ENCODE measurements around the gene TTLL5.
A peak's percentile ranks its signal among the peaks of the same experiment; 100 is the strongest.

Gene TTLL5

DNA sequence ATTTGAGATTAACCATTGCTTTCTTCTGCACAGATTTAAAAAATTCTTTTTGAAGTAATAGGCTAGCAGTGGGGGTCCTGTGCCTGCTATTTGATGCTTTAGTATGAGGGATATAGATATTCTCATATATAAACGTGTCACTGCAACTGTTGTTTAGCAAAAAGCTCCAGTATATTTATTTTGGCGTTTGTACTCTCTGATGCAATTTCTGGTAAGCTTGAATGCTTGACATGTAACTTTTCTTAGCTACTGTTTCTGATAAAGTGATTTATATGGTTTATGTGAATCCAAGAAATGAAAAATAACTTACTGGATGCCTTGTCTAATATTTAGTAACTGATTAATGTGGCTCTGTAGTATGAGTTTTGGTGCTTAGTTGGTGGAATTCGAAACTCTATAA is 77.1 kb downstream of the TTLL5 start:
- no peak for DNase-seq

- no peak for DNase-seq
Measured at GRCh38 chr14:75742867-75743266, 81.8 kb downstream of the TTLL5 start.

- no peak for DNase-seq
Measured at GRCh38 chr14:75747899-75748298, 86.9 kb downstream of the TTLL5 start.

DNA sequence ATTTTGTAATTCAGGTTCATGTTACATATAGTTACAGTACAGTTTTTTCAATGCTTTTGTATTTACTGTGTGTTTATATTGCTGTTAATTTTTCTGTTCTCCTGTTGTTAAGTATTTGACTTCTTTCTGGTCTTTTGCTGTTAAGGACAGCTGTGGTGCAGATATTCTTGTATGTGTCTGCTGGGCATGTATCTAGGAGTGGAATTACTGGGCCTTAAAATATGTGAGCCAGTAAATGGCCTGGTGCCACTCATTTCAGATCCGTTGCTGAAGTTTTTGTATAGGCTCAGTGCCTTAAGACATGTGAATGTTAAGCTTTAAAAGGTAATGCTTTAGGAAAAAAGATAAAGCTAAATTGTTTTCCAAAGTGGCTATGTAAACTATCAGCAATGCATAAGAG is 87.3 kb downstream of the TTLL5 start:
- DNase-seq, result no peak

- no peak for DNase-seq
Measured at GRCh38 chr14:75751296-75751695, 90.2 kb downstream of the TTLL5 start.

GRCh38 chr14:75752086-75752485 is 91.0 kb downstream of the TTLL5 start:
- DNase-seq, result no peak

GRCh38 chr14:75752907-75753594 is 92.0 kb downstream of the TTLL5 start:
- DNase-seq, result no peak

- no peak for DNase-seq
Measured at GRCh38 chr14:75753696-75754095, 92.7 kb downstream of the TTLL5 start.

DNA sequence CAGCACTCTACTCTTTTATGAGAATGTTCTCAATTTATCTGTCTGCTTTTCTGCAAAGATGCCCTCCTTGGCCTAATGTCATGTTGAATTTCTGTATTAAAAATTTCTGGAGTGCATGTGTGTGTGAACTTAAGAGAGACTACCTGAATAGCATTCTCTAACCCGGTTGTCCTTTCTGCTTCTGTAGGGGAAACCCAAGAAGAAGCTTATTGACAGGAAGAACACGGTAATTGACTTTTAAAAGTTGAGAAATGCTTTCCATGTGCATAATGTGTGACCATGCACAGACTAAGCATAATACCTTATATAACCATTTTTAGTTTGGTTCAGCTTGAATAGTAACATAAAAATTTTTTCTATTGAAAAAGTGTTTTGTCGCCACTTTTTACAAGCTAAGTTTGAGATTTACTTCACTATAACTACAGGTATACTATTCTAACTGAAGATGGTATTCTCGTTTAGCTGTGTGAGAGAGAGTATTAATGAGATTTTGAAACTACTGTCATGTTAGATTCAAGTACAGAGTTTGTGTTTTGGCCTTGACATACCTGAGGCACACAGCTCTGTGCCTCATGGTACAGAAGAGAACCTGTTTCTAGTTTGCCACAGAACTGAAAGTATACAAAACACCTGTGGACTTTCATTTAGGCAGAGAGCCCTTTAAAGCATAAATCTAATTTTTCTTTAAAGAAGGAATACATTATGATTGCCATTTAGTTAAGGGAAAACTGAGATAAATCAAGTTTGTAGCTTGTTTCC is 96.8 kb downstream of the TTLL5 start:
- DNase-seq, result no peak

- DNase-seq, result no peak
Measured at GRCh38 chr14:75764020-75764419, 103.0 kb downstream of the TTLL5 start.

GRCh38 chr14:75769047-75769685 is 108.1 kb downstream of the TTLL5 start:
- DNase-seq, result no peak

DNA sequence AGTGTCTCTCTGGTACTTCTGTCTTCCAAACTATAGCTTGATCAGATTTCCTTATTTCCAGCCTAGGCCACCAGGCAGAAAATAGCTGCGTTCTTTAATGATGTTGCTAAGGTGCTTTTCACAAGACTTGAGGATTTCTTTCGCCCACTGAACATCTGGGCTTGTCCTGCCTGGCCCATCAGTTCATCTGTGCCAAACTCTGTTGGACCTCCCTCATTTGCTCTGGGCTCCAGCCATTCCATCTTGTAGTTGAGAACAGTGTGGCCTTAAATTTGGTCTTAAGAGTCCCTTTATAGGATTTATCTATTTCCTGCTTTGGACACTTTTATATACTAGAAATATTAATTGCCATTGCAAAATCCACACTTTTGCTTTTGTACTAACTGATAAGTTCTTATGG is 109.6 kb downstream of the TTLL5 start:
- DNase-seq, result no peak

DNA sequence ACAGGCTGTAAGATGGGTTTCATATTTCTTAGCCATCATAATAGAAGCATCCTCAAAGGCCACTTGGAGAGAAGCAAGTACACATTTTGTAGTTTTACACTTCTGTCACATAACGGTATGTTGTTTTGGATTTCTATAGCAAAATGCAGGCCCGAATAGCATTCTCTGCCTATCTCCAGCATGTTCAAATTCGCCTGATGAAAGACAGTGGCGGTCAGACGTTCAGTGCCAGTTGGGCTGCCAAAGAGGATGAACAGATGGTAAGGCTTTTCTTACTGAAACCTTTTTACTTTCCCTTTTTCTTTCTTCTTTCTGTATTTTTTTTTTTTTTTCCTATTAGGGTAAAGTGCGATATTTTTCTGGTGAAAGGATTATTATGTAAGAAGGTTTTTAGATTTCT is 110.5 kb downstream of the TTLL5 start:
- no peak for DNase-seq

DNA sequence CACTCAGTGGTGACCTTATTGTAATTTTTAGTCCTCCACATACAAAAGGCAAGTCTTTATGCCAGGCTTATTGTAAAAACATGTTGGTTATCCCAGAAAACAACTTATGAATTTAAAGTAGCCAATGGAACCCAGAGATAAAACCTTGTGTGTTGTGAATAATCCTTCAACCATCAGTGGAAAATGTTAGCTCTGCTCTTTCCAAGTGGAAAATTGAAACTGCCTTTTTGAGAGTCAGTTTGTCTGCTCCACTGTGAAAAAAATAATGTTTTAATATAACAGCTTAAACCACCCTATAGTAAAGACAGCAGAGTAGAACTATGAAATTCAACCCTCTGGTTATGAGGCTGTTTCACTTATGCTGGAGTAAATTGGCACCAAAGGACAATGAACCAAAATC is 112.0 kb downstream of the TTLL5 start:
- no peak for DNase-seq

DNA sequence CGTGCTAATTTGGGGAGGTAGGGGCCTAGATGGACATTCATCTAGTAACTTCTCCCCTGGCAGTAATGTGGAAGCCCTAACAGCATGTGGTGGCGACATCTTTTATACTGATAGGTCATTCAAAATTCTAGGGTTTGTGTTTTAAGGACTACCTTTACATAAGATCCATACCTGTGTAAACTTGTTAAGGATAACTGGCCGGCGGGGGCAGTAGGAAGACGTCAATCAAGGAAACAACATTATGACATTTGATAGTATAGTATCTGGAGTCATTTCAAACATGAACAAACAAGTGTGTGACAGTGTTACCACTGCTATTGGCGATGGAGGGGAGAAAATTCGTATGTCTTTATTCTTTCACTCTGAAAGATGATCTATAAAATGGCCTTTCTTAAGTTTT is 120.0 kb downstream of the TTLL5 start:
- DNase-seq, result no peak

DNA sequence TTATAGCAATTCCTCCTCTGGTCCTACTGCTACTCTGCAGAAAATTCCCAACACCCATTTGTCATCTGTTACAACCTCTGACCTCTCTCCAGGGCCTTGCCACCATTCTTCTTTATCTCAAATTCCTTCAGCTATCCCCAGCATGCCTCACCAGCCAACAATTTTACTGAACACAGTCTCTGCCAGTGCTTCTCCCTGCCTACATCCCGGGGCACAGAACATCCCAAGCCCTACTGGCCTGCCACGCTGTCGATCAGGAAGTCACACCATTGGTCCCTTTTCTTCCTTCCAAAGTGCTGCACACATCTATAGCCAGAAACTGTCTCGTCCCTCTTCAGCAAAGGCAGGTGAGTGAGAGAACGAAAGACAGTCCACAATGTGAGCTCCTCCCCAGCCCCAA is 122.1 kb downstream of the TTLL5 start:
- DNase-seq, result no peak

DNA sequence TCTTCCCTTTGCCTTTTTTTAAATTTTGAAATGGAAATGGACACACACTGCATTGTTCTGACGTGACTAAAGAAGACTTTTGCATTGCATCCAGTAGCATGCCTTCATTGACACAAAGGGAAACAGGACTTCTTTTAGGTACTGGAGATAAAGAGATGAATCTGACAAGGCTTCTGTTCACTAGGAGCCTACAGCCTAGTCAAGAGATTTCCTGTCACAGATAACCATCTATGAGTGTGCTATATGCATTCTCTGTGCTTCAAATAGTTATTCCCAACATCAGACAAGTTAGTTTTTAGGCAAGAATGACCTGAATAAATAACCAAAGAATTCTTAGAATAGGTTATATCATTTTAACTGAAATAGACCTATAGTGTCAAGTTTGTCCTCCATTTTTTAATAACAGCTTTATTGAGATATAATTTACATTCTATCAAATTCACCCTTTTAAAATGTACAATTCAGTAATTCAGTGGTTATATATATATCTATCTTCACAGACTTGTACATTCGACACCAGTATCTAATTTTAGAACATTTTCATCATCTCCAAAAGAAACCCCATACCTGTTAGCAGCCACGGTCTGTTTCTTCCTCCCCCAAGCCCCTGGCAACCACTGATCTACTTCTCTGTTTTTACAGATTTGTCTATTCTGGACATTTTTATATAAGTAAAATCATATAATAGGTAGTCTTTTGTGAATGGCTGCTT is 122.7 kb downstream of the TTLL5 start:
- no peak for DNase-seq

- no peak for DNase-seq
Measured at GRCh38 chr14:75784314-75784686, 123.3 kb downstream of the TTLL5 start.

DNA sequence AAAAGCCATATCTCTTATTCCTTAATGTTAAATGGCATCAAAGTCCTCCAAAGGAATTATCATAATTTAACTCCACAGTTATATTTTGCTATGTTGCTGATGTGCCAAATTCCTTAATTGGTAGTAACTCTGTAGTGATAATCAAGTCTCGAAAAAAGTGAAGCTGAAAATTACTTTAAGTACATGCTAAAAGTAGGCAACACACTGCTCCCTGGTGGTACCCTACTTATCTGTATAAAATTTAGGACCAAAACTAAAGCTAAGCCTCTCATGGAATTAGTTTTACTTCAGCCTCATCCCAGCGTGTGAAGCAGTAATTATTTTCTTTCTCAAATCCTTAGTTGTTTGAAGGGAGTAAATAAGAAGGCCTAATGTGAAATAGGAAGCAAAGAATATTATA is 132.8 kb downstream of the TTLL5 start:
- no peak for DNase-seq

- peak; percentile 18 for DNase-seq
Measured at GRCh38 chr14:75794615-75795038, 133.6 kb downstream of the TTLL5 start.

GRCh38 chr14:75800792-75801191 is 139.7 kb downstream of the TTLL5 start:
- no peak for DNase-seq

- DNase-seq, result no peak
Measured at GRCh38 chr14:75802486-75802885, 141.4 kb downstream of the TTLL5 start.

GRCh38 chr14:75803765-75804164 is 142.7 kb downstream of the TTLL5 start:
- DNase-seq, result no peak

Data from NCI-H146 (cell line).